GM12878 (cell line): ENCODE measurements around the gene ASAP3.

Source experiments
- HCFC1 ChIP-seq: fragments of 150-350 bp; IDR thresholded peaks from 2 replicates; pipeline ENCODE4 v1.6.1; 2014; ENCODE audit warnings: low read length
- RAD21 ChIP-seq: IDR thresholded peaks from 2 replicates; pipeline ENCODE4 v1.6.1; 2011; ENCODE audit warnings: mild to moderate bottlenecking, low read depth, low read length, moderate library complexity; ENCODE audit not compliant: insufficient read depth
- RFX5 ChIP-seq: IDR thresholded peaks from 2 replicates; pipeline ENCODE4 v1.6.1; 2011; ENCODE audit warnings: low read depth, low read length, improper control_type of control experiment
- SMC3 ChIP-seq: IDR thresholded peaks from 2 replicates; pipeline ENCODE4 v1.6.1; 2011; ENCODE audit warnings: low read length, improper control_type of control experiment, borderline replicate concordance
- ZNF592 ChIP-seq: fragments of 450-650 bp; IDR thresholded peaks from 2 replicates; pipeline ENCODE4 v1.6.1; 2017; ENCODE audit warnings: mild to moderate bottlenecking, moderate library complexity

GRCh38 chr1:23509896-23510295, 25.9 kb upstream of the ASAP3 start:
- TF ChIP-seq RFX5 = no peak
- TF ChIP-seq SMC3 = no peak
- no peak for TF ChIP-seq RAD21
- no peak for TF ChIP-seq ZNF592
- TF ChIP-seq HCFC1 = no peak
